GM23338 (cell line): ENCODE measurements around the gene SFMBT2. TPM values are rescaled to one million over a fixed set of nuclear protein-coding genes. Genes with fewer than 3 reads are reported as not detected.

Experiments
- ATAC-seq: fragments of 200-7000 bp; cut with Tn5 transposase; 3 replicates; pipeline ENCODE4 v1.9.1; 2020
- DNase-seq: peaks from one replicate; pipeline ENCODE4 v3.0.0-alpha.2; 2015; ENCODE audit warnings: low spot score
- H2AFZ ChIP-seq: fragments of 200-600 bp; sonication (generic); 2 replicates; pipeline ENCODE4 v1.8.0; 2016; ENCODE audit warnings: antibody characterized with exemption, mild to moderate bottlenecking, moderate library complexity
- H3F3A ChIP-seq: fragments of 200-600 bp; sonication (generic); replicated peaks from 2 replicates; pipeline ENCODE4 v1.8.0; 2017; ENCODE audit warnings: antibody characterized with exemption, mixed run types, low read depth
- H3K27ac ChIP-seq: fragments of 200-600 bp; sonication (generic); 2 replicates; pipeline ENCODE4 v1.6.1; 2016; ENCODE audit warnings: low read depth
- H3K27me3 ChIP-seq: fragments of 200-600 bp; sonication (generic); 2 replicates; pipeline ENCODE4 v1.8.0; 2016; ENCODE audit warnings: mild to moderate bottlenecking, mixed run types, moderate library complexity; ENCODE audit not compliant: insufficient read depth
- H3K36me3 ChIP-seq: fragments of 200-600 bp; sonication (generic); 2 replicates; pipeline ENCODE4 v1.8.0; 2016; ENCODE audit warnings: mild to moderate bottlenecking; ENCODE audit not compliant: insufficient read depth
- H3K4me1 ChIP-seq: fragments of 200-600 bp; sonication (generic); 2 replicates; pipeline ENCODE4 v1.8.0; 2016; ENCODE audit warnings: mild to moderate bottlenecking, moderate library complexity; ENCODE audit not compliant: insufficient read depth
- H3K4me2 ChIP-seq: fragments of 200-600 bp; sonication (generic); 2 replicates; pipeline ENCODE4 v1.7.1; 2017; ENCODE audit warnings: mixed run types
- H3K4me3 ChIP-seq: fragments of 200-600 bp; sonication (generic); 2 replicates; pipeline ENCODE4 v1.6.1; 2016; ENCODE audit warnings: mixed run types
- H3K79me2 ChIP-seq: fragments of 200-600 bp; sonication (generic); replicated peaks from 2 replicates; pipeline ENCODE4 v1.8.0; 2017; ENCODE audit warnings: mild to moderate bottlenecking; ENCODE audit not compliant: insufficient read depth
- H3K9me2 ChIP-seq: fragments of 200-600 bp; sonication (generic); 2 replicates; pipeline ENCODE4 v1.8.0; 2017; ENCODE audit not compliant: insufficient read depth
- H4K20me1 ChIP-seq: fragments of 200-600 bp; sonication (generic); replicated peaks from 2 replicates; pipeline ENCODE4 v1.8.0; 2017; ENCODE audit warnings: mild to moderate bottlenecking; ENCODE audit not compliant: insufficient read depth
- H3K27ac Mint-ChIP-seq: 2 replicates; pipeline ENCODE4 v1.8.0; 2020; ENCODE audit warnings: inconsistent platforms, mild to moderate bottlenecking, moderate library complexity, mixed read lengths
- H3K27me3 Mint-ChIP-seq: 3 replicates; pipeline ENCODE4 v1.8.0; 2022; ENCODE audit warnings: low read depth, mild to moderate bottlenecking, moderate library complexity, mixed read lengths, inconsistent platforms; ENCODE audit not compliant: insufficient read depth, poor library complexity
- H3K36me3 Mint-ChIP-seq: 3 replicates; pipeline ENCODE4 v1.8.0; 2021; ENCODE audit warnings: low read depth, mild to moderate bottlenecking, inconsistent platforms, moderate library complexity, mixed read lengths
- H3K4me1 Mint-ChIP-seq: 3 replicates; pipeline ENCODE4 v1.8.0; 2020; ENCODE audit warnings: mild to moderate bottlenecking, inconsistent platforms, mixed read lengths
- H3K4me3 Mint-ChIP-seq: 3 replicates; pipeline ENCODE4 v1.8.0; 2021; ENCODE audit warnings: moderate library complexity, mild to moderate bottlenecking, inconsistent platforms, mixed read lengths
- H3K9me3 Mint-ChIP-seq: 3 replicates; pipeline ENCODE4 v1.8.0; 2020; ENCODE audit warnings: moderate library complexity, mild to moderate bottlenecking, inconsistent platforms, mixed read lengths
- CTCF ChIP-seq, 2 experiments: fragments of 200-600 bp in 1 of 2; sonication (generic) in 1 of 2; conservative IDR thresholded peaks; 2 replicates each; pipeline versions ENCODE4 v1.5.1 to v1.6.1; 2016 to 2017; ENCODE audit warnings: antibody characterized with exemption in 2 of 2, low read depth in 2 of 2, mild to moderate bottlenecking in 2 of 2, moderate library complexity in 1 of 2
- EZH2phosphoT487 ChIP-seq: fragments of 200-600 bp; sonication (generic); IDR thresholded peaks from one replicate; pipeline ENCODE4 v1.8.1; 2018; ENCODE audit warnings: antibody characterized with exemption; ENCODE audit not compliant: unreplicated experiment
- ZNF114 ChIP-seq: fragments of 250-450 bp; sonication (Bioruptor Pico); IDR thresholded peaks from 2 replicates; pipeline ENCODE4 v1.5.0; 2020; ENCODE audit warnings: mild to moderate bottlenecking, moderate library complexity
- polyA plus RNA-seq: library from polyadenylated mRNA; unstranded; fragments of >200 nt; fragmentation: Nextera tagmentation; extraction: Ambion mirVana; gene quantifications from 2 replicates; pipeline ENCODE4 v1.2.1, GENCODE V29; 2016
- total RNA-seq: library from RNA; depleted of rRNA; stranded (reverse); fragments of >200 nt; shearing (Covaris generic); gene quantifications from 2 replicates; pipeline ENCODE4 v1.2.3, GENCODE V29; 2014

Gene SFMBT2
- total and polyA plus RNA-seq, 2 experiments from 2014 or later = 2.7 to 6.7 TPM

GRCh38 chr10:7439696-7440095 is 28.9 kb upstream of the SFMBT2 start:
- no peak for DNase-seq
- no peaks in the 10 kb centered on the region for H3K36me3 Mint-ChIP-seq
- no peak overlapping the region for H3K27ac Mint-ChIP-seq

GRCh38 chr10:7438196-7438986 is 27.6 kb upstream of the SFMBT2 start:
- Histone ChIP-seq H4K20me1 (no peaks in the 10 kb centered on the region), H3K4me2 (no peak overlapping the region), H3K27me3 (no peaks in the 10 kb centered on the region), H3K4me3 (no peak overlapping the region), H3K4me1 (peaks cover 24% of the 10 kb centered on the region), H3K27ac (no peak overlapping the region), H3K36me3 (no peaks in the 10 kb centered on the region), H3F3A (no peaks in the 10 kb centered on the region), H2AFZ (peak overlapping the region; percentile 56; the same call in 1 of the 2 replicates), H3K79me2 (no peaks in the 10 kb centered on the region), H3K9me2 (no peaks in the 10 kb centered on the region)
- no peak overlapping the region for H3K4me3 Mint-ChIP-seq
- peaks cover 11% of the 10 kb centered on the region for H3K27me3 Mint-ChIP-seq
- H3K9me3 Mint-ChIP-seq = no peaks in the 10 kb centered on the region
- no peaks in the 10 kb centered on the region for H3K36me3 Mint-ChIP-seq
- no peak for ATAC-seq
- no peak for TF ChIP-seq CTCF (conservative IDR thresholded peaks at IDR 0.05; ENCODE audit: low read depth in 2 of 2)
- DNase-seq = no peak
- peaks cover 20% of the 10 kb centered on the region for H3K4me1 Mint-ChIP-seq
- H3K27ac Mint-ChIP-seq = no peak overlapping the region

More at GRCh38 chr10:7439696-7440095, 28.9 kb upstream of the SFMBT2 start:
- H3F3A ChIP-seq = no peaks in the 10 kb centered on the region
- H3K27me3 ChIP-seq = no peaks in the 10 kb centered on the region
- no peak overlapping the region for H2AFZ ChIP-seq
- no peaks in the 10 kb centered on the region for H3K79me2 ChIP-seq
- no peaks in the 10 kb centered on the region for H4K20me1 ChIP-seq
- H3K9me3 Mint-ChIP-seq = no peaks in the 10 kb centered on the region
- peaks cover 11% of the 10 kb centered on the region for H3K27me3 Mint-ChIP-seq
- TF ChIP-seq ZNF114 (no peak), CTCF (conservative IDR thresholded peaks at IDR 0.05; ENCODE audit: low read depth in 2 of 2) (no peak)
- H3K4me3 ChIP-seq = no peak overlapping the region
- H3K4me3 Mint-ChIP-seq = no peak overlapping the region
- H3K4me1 Mint-ChIP-seq = peaks cover 12% of the 10 kb centered on the region
- H3K27ac ChIP-seq = no peak overlapping the region
- H3K4me2 ChIP-seq = no peak overlapping the region
- no peaks in the 10 kb centered on the region for H3K36me3 ChIP-seq
- ATAC-seq = no peak
- H3K9me2 ChIP-seq = no peaks in the 10 kb centered on the region
- H3K4me1 ChIP-seq = peaks cover 11% of the 10 kb centered on the region

GRCh38 chr10:7436490-7437100 is 25.8 kb upstream of the SFMBT2 start:
- H3K4me1 Mint-ChIP-seq = peaks cover 30% of the 10 kb centered on the region
- no peak overlapping the region for H3K27ac Mint-ChIP-seq
- Histone ChIP-seq H3F3A (no peaks in the 10 kb centered on the region), H3K36me3 (no peaks in the 10 kb centered on the region), H3K4me2 (no peak overlapping the region), H3K79me2 (no peaks in the 10 kb centered on the region), H3K9me2 (no peaks in the 10 kb centered on the region), H4K20me1 (no peaks in the 10 kb centered on the region), H3K4me1 (peaks cover 38% of the 10 kb centered on the region), H2AFZ (no peak overlapping the region), H3K4me3 (no peak overlapping the region), H3K27ac (no peak overlapping the region), H3K27me3 (no peaks in the 10 kb centered on the region)
- H3K9me3 Mint-ChIP-seq = no peaks in the 10 kb centered on the region
- TF ChIP-seq EZH2phosphoT487 = no peak
- no peak overlapping the region for H3K4me3 Mint-ChIP-seq
- no peak for ATAC-seq
- H3K36me3 Mint-ChIP-seq = no peaks in the 10 kb centered on the region
- DNase-seq = no peak
- H3K27me3 Mint-ChIP-seq = peaks cover 11% of the 10 kb centered on the region
